Heart left ventricle (tissue), 16 donors: Measurements from ENCODE around the gene FAM181A. TPM values are rescaled to one million over a fixed set of nuclear protein-coding genes. Genes with fewer than 3 reads are reported as not detected.

Experiments
- ATAC-seq, 4 donors: fragments of 200-7000 bp; cut with Tn5 transposase; one replicate each; pipeline ENCODE4 v1.9.1; 2020 to 2022; ENCODE audit warnings: moderate library complexity in 4 of 4, mild to moderate bottlenecking in 3 of 4, moderate number of reproducible peaks in 1 of 4
- DNase-seq, 5 donors: peaks; one replicate each; pipeline ENCODE4 v3.0.0-alpha.2; 2020
- H3K27ac ChIP-seq, 12 donors: fragments of 200-600 bp; sonication (generic) in 4 of 12; one replicate each; pipeline versions ENCODE4 v1.5.0 to v1.8.0; 2016 to 2022; ENCODE audit warnings: mild to moderate bottlenecking in 2 of 12
- H3K27me3 ChIP-seq, 9 donors: fragments of 200-600 bp; sonication (generic) in 2 of 9; one replicate each; pipeline versions ENCODE4 v1.5.1 to v1.8.0; 2016 to 2022; ENCODE audit warnings: mild to moderate bottlenecking in 3 of 9
- H3K36me3 ChIP-seq, 9 donors: fragments of 200-600 bp; sonication (generic) in 2 of 9; one replicate each; pipeline versions ENCODE4 v1.5.0 to v1.8.0; 2018 to 2022; ENCODE audit warnings: mild to moderate bottlenecking in 2 of 9
- H3K4me1 ChIP-seq, 12 donors: fragments of 200-600 bp; sonication (generic) in 4 of 12; one replicate each; pipeline versions ENCODE4 v1.5.0 to v1.8.0; 2016 to 2022; ENCODE audit warnings: mild to moderate bottlenecking in 3 of 12
- H3K4me3 ChIP-seq, 12 donors: fragments of 200-600 bp; sonication (generic) in 4 of 12; one replicate each; pipeline versions ENCODE4 v1.5.0 to v1.8.0; 2017 to 2022; ENCODE audit warnings: mild to moderate bottlenecking in 9 of 12, moderate library complexity in 4 of 12
- H3K9me3 ChIP-seq, 12 donors: fragments of 200-600 bp; sonication (generic) in 4 of 12; one replicate each; pipeline versions ENCODE4 v1.5.0 to v1.8.0; 2016 to 2022; ENCODE audit warnings: mild to moderate bottlenecking in 1 of 12
- POLR2A ChIP-seq, 2 donors: fragments of 450-650 bp; IDR thresholded peaks; one replicate each; pipeline ENCODE4 v1.6.1; 2017; ENCODE audit warnings: antibody characterized with exemption in 2 of 2, mild to moderate bottlenecking in 2 of 2, moderate library complexity in 2 of 2
- WGBS, 4 donors: extraction: QIAGEN DNeasy Blood & Tissue Kit in 2 of 4; methylation state at CpG; one replicate each; pipeline versions ENCODE4 v1.1.5 to v1.1.7; 2013 to 2018; 5-methylcytosine and 5-hydroxymethylcytosine counted together
- intact Hi-C, 10 donors: fragments of 100-400 bp; cut with DNase I; formaldehyde crosslinking; loops; one replicate each; pipeline versions ENCODE4 v1.11.1 to v1.14.2; 2022
- polyA plus RNA-seq, 2 donors: library from polyadenylated mRNA; stranded (reverse); fragments of 200-250 nt; gene quantifications; one replicate each; pipeline ENCODE4 v1.2.3, GENCODE V29; 2013
- total RNA-seq, 9 donors: library from RNA; depleted of rRNA in 2 of 9; stranded (reverse); fragments of >200 nt in 2 of 9; fragmentation: NEBNext Ultra II Directional in 3 of 9; extraction: Animal tissue kit (Norgen Biotek cat#: 25700) in 3 of 9; gene quantifications; one replicate each; pipeline versions ENCODE4 v1.1.0 to v1.2.4, GENCODE V29; 2016 to 2023
- TF ChIP-seq, protein P1 (sequence below), 12 donors: fragments of 200-600 bp; sonication (generic) in 4 of 12; IDR thresholded peaks; one replicate each; pipeline versions ENCODE4 v1.5.0 to v1.8.0; 2018 to 2022; ENCODE audit warnings: antibody characterized with exemption in 12 of 12, mild to moderate bottlenecking in 5 of 12
- donor health status: ischemic (EF 13 %, LVEDD 7.1; RV severe dilation, severe dysfunction).
- donor health status: healthy with polysubstance abuse.
- donor health status: DM: no; HTN: yes; CAD: no.
- donor health status: DM: no; HTN: no; CAD: no.
- donor health status: ischemic (EF 25% LVEDD 6.9; RV normal size, moderate dysfunction).
- donor health status: ischemic (EF 25% LVEDD 5.7; RV mildly dilated, moderate dysfunction).
- donor health status: healthy.
- donor health status: DM: yes; HTN: yes; CAD: no.
- donor health status: ischemic (EF 35%, LVEDD 5.7; RV mildly dilated, moderate dysfunction).
- donor health status: nonischemic (EF 11% LVEDD 7.7; RV severe dilation, severe dysfunction).
- donor health status: DM: yes; HTN: yes; CAD: no.
- donor health status: PGD.
- donor health status: ischemic (EF 29% LVEDD 5.4; RV normal size, mild dysfunction).
- donor health status: nonischemic (EF 23%, LVEDD 6.1; RV moderate dilation, normal function).

FAM181A gene
- total and polyA plus RNA-seq, 11 donors, result not detected

- no peak for ATAC-seq
These were observed 28.4 kb upstream of the FAM181A start for GRCh38 chr14:93898731-93899130.

GRCh38 chr14:93901813-93902212, 25.3 kb upstream of the FAM181A start:
- intact Hi-C loops, result no loop called here

More at GRCh38 chr14:93898731-93899130, 28.4 kb upstream of the FAM181A start:
- TF ChIP-seq, protein P1, sequence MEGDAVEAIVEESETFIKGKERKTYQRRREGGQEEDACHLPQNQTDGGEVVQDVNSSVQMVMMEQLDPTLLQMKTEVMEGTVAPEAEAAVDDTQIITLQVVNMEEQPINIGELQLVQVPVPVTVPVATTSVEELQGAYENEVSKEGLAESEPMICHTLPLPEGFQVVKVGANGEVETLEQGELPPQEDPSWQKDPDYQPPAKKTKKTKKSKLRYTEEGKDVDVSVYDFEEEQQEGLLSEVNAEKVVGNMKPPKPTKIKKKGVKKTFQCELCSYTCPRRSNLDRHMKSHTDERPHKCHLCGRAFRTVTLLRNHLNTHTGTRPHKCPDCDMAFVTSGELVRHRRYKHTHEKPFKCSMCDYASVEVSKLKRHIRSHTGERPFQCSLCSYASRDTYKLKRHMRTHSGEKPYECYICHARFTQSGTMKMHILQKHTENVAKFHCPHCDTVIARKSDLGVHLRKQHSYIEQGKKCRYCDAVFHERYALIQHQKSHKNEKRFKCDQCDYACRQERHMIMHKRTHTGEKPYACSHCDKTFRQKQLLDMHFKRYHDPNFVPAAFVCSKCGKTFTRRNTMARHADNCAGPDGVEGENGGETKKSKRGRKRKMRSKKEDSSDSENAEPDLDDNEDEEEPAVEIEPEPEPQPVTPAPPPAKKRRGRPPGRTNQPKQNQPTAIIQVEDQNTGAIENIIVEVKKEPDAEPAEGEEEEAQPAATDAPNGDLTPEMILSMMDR (IDR thresholded peaks at IDR 0.05), result no peak
- TF ChIP-seq POLR2A (IDR thresholded peaks at IDR 0.05), result no peak
- DNase-seq, result no peak
- intact Hi-C loops, result loop anchor here in 2 of 10 donors (10.0 kb wide), 1 partner anchor 104 kb away; no protein-coding TSS in a partner anchor
- Histone ChIP-seq H3K36me3 (no peaks in the 10 kb centered on the region), H3K27me3 (peaks cover 0 to 10% (median 4%) of the 10 kb centered on the region in 9 donors), H3K4me3 (no peak overlapping the region), H3K9me3 (no peaks in the 10 kb centered on the region), H3K27ac (no peak overlapping the region), H3K4me1 (no peaks in the 10 kb centered on the region)
- WGBS, 4 donors, result 71 to 88% (median 84%) methylated on average over 5 of the region's 5 CpGs

GRCh38 chr14:93902619-93903307, 24.4 kb upstream of the FAM181A start:
- Histone ChIP-seq H3K9me3 (no peaks in the 10 kb centered on the region), H3K27ac (no peak overlapping the region), H3K4me1 (no peaks in the 10 kb centered on the region), H3K27me3 (peaks cover 0 to 12% (median 7%) of the 10 kb centered on the region in 9 donors), H3K4me3 (no peak overlapping the region), H3K36me3 (no peaks in the 10 kb centered on the region)
- TF ChIP-seq, protein P1 (IDR thresholded peaks at IDR 0.05), result no peak
- TF ChIP-seq POLR2A (IDR thresholded peaks at IDR 0.05), result no peak
- intact Hi-C loops, result no loop called here
- DNase-seq (no peak), ATAC-seq (no peak)
- WGBS, 4 donors, result 76 to 82% (median 79%) methylated on average over 13 of the region's 13 CpGs

More at GRCh38 chr14:93901813-93902212, 25.3 kb upstream of the FAM181A start:
- ATAC-seq (no peak), DNase-seq (no peak)
- Histone ChIP-seq H3K9me3 (no peaks in the 10 kb centered on the region), H3K27ac (no peak overlapping the region), H3K36me3 (no peaks in the 10 kb centered on the region), H3K4me1 (no peaks in the 10 kb centered on the region), H3K4me3 (no peak overlapping the region), H3K27me3 (peaks cover 0 to 11% (median 7%) of the 10 kb centered on the region in 9 donors)
- TF ChIP-seq, protein P1 (IDR thresholded peaks at IDR 0.05), result no peak
- no peak for TF ChIP-seq POLR2A (IDR thresholded peaks at IDR 0.05)
- 37 to 57% (median 51%) methylated on average over 6 of the region's 6 CpGs for WGBS, 4 donors

DNA sequence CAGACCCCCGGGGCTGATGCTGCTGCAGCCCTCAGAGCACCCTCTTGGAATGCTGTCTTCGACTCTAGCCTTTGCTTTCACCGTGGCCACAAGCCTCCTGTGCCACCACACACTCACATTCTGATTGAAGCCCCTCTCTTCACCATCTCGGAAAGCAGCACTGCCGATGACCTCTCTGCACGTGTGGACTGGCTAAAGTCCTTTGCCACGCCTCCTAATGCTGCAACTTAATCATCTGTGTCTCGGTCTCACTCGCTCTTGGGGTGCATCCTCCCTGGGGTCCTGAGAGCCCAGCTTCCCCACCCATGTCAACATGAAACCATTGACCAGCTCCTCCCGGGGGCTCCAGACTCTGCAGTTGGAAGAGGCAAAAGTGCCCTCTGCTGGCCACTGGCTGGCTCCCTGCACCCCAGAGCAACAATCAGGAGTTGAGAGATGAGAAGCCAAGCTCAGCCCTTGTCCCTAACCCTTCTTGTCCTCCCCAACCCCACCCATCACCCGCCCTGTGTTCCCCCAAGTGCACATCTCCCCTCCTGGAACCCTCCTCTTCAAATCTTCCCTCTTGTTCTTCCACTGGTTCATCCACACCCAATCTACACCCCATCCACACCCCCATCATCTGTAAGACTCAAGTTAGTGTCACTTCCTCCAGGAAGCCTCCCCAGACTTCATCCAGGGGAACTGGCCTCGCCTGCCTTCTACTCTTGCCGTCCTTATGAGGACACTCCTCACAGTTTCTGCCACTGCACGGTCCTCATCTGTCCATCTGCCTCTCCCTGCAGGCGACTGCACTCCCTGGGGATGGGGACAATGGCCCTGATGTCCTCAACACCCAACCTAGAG, 23.6 kb upstream of the FAM181A start:
- Histone ChIP-seq H3K9me3 (no peaks in the 10 kb centered on the region), H3K36me3 (no peaks in the 10 kb centered on the region), H3K4me3 (no peak overlapping the region), H3K27me3 (peaks cover 0 to 13% (median 7%) of the 10 kb centered on the region in 9 donors), H3K4me1 (no peaks in the 10 kb centered on the region), H3K27ac (no peak overlapping the region)
- DNase-seq, result no peak
- peak in 2 of 4 donors; percentile 31 to 33 for ATAC-seq
- intact Hi-C loops, result no loop called here
- TF ChIP-seq, protein P1 (IDR thresholded peaks at IDR 0.05), result peak in 7 of 12 donors; percentile 8 to 49 (median 30)
- TF ChIP-seq POLR2A (IDR thresholded peaks at IDR 0.05), result no peak
- WGBS, 4 donors, result 43 to 49% (median 45%) methylated on average over 14 to 15 of the region's 15 CpGs
